Fibroblast of pulmonary artery (primary cell): Measurements from ENCODE around the gene FBXW4.

ENCODE experiments used
- DNase-seq: peaks from one replicate; pipeline ENCODE4 v3.0.0-alpha.2; 2010; ENCODE audit warnings: low read depth
- H3K4me3 ChIP-seq: replicated peaks from 2 replicates; pipeline ENCODE4 v1.5.1; 2011; ENCODE audit warnings: low read depth, mild to moderate bottlenecking, control low read depth, low read length, moderate library complexity
- CTCF ChIP-seq: IDR thresholded peaks from 2 replicates; pipeline ENCODE4 v1.5.1; 2011; ENCODE audit warnings: mild to moderate bottlenecking, control low read depth, low read length, inconsistent platforms; ENCODE audit errors: missing control alignments

FBXW4 gene

DNA sequence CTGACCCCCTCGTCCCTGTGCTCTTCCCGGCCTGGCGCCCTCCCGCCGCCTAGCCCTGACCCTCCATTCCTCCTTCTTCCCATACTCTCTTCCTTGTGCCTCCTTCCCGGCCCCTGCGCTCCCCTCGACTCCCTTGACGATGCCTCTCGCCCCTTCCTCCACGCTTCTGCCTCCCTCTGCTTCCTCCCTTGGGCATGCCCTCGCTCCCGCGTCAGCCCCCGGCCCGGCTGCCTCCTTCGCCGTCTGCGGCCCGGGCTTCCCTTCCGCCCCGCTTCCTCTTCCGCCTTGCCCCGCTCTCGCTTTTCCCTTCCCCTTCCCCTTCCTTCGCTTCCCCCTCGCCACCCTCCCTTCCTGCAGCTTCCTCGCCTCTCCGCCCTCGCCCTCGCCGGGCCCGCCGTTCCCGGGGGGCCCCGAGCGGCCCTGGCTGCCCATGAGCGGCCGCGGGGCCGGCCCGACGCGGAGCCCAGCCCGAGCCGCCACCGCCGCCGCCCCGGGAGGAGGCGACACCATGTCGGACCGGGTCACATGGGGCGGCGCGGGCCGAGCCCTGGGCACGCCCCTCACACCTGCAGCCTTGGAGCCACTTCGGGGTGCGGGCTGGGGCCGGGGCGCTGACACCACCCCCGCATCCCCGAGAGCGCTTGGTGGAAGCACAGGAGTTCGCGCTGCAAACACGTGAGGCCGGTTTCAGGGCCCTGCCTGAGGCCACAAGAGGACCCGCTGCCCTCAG lies at the start of gene FBXW4:
Gene FBXW4 (minus strand): TSS at position 497 of the 730 bp plus-strand sequence. CDS start 65 bp downstream, at position 432.
- TF ChIP-seq CTCF, result no peak
- DNase-seq, result peak; percentile 19
- peak within 1 kb of the TSS; percentile 84 for H3K4me3 ChIP-seq

- no peak for TF ChIP-seq CTCF
- no peak for DNase-seq
Measured at GRCh38 chr10:101744267-101744666, 49.3 kb upstream of the FBXW4 start.

DNA sequence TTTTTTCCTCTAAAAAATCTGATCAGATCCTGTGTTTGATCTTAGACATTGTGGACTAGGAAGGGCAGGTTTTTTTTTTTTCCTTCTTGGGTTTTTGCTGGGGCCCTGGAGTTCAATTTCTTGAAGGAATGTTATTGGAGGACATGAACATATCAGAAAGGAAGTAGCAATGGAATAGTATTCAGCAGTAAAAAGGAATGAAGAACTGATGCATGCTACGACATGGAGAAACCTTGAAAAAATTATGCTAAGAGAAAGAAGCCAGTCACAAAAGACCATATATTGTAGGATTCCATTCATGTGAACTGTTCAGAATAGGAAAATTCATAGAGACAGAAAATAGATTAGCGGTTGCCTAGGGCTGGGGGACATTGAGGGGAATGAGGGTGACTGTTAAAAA lies 47.0 kb upstream of the FBXW4 start:
- DNase-seq, result no peak
- no peak overlapping the region for H3K4me3 ChIP-seq
- TF ChIP-seq CTCF, result no peak

More at GRCh38 chr10:101744267-101744666, 49.3 kb upstream of the FBXW4 start:
- H3K4me3 ChIP-seq, result no peak overlapping the region

- DNase-seq, result no peak
- no peak overlapping the region for H3K4me3 ChIP-seq
- no peak for TF ChIP-seq CTCF
Measured at GRCh38 chr10:101736666-101737065, 41.7 kb upstream of the FBXW4 start.

GRCh38 chr10:101732096-101732495 lies 37.1 kb upstream of the FBXW4 start:
- TF ChIP-seq CTCF, result no peak
- no peak for DNase-seq
- no peak overlapping the region for H3K4me3 ChIP-seq

- no peak overlapping the region for H3K4me3 ChIP-seq
- DNase-seq, result no peak
- TF ChIP-seq CTCF, result no peak
Measured at GRCh38 chr10:101726115-101726387, 31.1 kb upstream of the FBXW4 start.
